Kidney (tissue), 14 donors: ENCODE results near the gene RPS6KB2. TPM values are rescaled to one million over a fixed set of nuclear protein-coding genes. Genes with fewer than 3 reads are reported as not detected.

Experiments used
- DNase-seq, 5 donors: peaks; one replicate each; pipeline ENCODE4 v3.0.0-alpha.2; 2013 to 2020
- FAIRE-seq: peaks from 2 replicates; lab custom pipeline; 2012; peaks lifted over from hg19 to GRCh38; lab: Jason Lieb, UNC
- H3K27ac ChIP-seq, 2 donors: one replicate each; pipeline ENCODE4 v1.7.0; 2013; ENCODE audit warnings: low read depth in 2 of 2, low read length in 2 of 2, inconsistent platforms in 1 of 2
- H3K27me3 ChIP-seq: one replicate; pipeline ENCODE4 v1.7.1; 2013; ENCODE audit warnings: low read length, inconsistent platforms; ENCODE audit not compliant: control insufficient read depth, insufficient read depth
- H3K36me3 ChIP-seq, 3 donors: one replicate each; pipeline versions ENCODE4 v1.7.0 to v1.7.1; 2013; ENCODE audit warnings: low read length in 3 of 3, control low read depth in 1 of 3, inconsistent platforms in 1 of 3; ENCODE audit not compliant: insufficient read depth in 3 of 3, control insufficient read depth in 2 of 3
- H3K4me1 ChIP-seq, 3 donors: one replicate each; pipeline versions ENCODE4 v1.7.0 to v1.7.1; 2013; ENCODE audit warnings: low read length in 3 of 3, inconsistent platforms in 1 of 3, low read depth in 1 of 3; ENCODE audit not compliant: control insufficient read depth in 2 of 3, insufficient read depth in 2 of 3
- H3K4me3 ChIP-seq, 3 donors: one replicate each; pipeline versions ENCODE4 v1.7.0 to v1.8.1; 2013; ENCODE audit warnings: low read length in 3 of 3, control low read depth in 1 of 3, inconsistent platforms in 1 of 3
- H3K9ac ChIP-seq, 3 donors: one replicate each; pipeline versions ENCODE4 v1.7.0 to v1.7.1; 2013; ENCODE audit warnings: low read length in 3 of 3, control low read depth in 1 of 3, inconsistent platforms in 1 of 3
- H3K9me3 ChIP-seq, 3 donors: one replicate each; pipeline versions ENCODE4 v1.7.0 to v1.7.1; 2013; ENCODE audit warnings: low read length in 3 of 3, control low read depth in 1 of 3, inconsistent platforms in 1 of 3; ENCODE audit not compliant: control insufficient read depth in 2 of 3, insufficient read depth in 1 of 3
- CTCF ChIP-seq: IDR thresholded peaks from 3 replicates; pipeline ENCODE4 v1.5.1; 2012; ENCODE audit warnings: mild to moderate bottlenecking, moderate library complexity, borderline replicate concordance; ENCODE audit not compliant: insufficient read depth; ENCODE audit errors: extremely low read depth
- intact Hi-C: fragments of 100-400 bp; cut with DNase I; formaldehyde crosslinking; loops from one replicate; pipeline ENCODE4 v1.11.1; 2022
- polyA plus RNA-seq: library from polyadenylated mRNA; stranded (reverse); fragments of 350-450 nt; fragmentation: Illumina TruSeq; extraction: RNeasy Lipid Tissue Mini Kit (QIAGEN cat#74804); gene quantifications from one replicate; pipeline ENCODE4 v1.2.3, GENCODE V29; 2014; ENCODE audit warnings: low read depth, low replicate concordance; ENCODE audit not compliant: insufficient read depth
- total RNA-seq: library from RNA; stranded (reverse); fragmentation: NEBNext Ultra II Directional; extraction: Animal tissue kit (Norgen Biotek cat#: 25700); gene quantifications from one replicate; pipeline ENCODE4 v1.2.1, GENCODE V29; 2021
- donor health status: control.
- donor health status: control.
- donor health status: control.
- donor health status: control.
- donor health status: control.
- donor health status: DM: yes; HTN: yes; CAD: no.
- donor health status: Normal renal cell carcinoma (clear cell type).

The RPS6KB2 gene
- total and polyA plus RNA-seq, 2 donors from 2014 or later = 41.3 to 45.4 TPM

- no peak for FAIRE-seq
- Histone ChIP-seq H3K9me3 (no peaks in the 10 kb centered on the region), H3K9ac (no peak overlapping the region), H3K36me3 (peaks cover 0 to 13% (median 2%) of the 10 kb centered on the region in 3 donors), H3K27ac (no peak overlapping the region), H3K4me3 (no peak overlapping the region), H3K27me3 (no peaks in the 10 kb centered on the region), H3K4me1 (peaks cover 0 to 10% (median 4%) of the 10 kb centered on the region in 3 donors)
- TF ChIP-seq CTCF = no peak
- intact Hi-C loops = no loop called here
- no peak for DNase-seq
Observed at GRCh38 chr11:67393437-67393836, 34.9 kb upstream of the RPS6KB2 start.

- no peaks in the 10 kb centered on the region for H3K9me3 ChIP-seq
- intact Hi-C loops = no loop called here
- FAIRE-seq = no peak
- peaks cover 0 to 10% (median 4%) of the 10 kb centered on the region in 3 donors for H3K4me1 ChIP-seq
- H3K36me3 ChIP-seq = peaks cover 0 to 15% (median 2%) of the 10 kb centered on the region in 3 donors
- H3K27ac ChIP-seq = no peak overlapping the region
- DNase-seq = no peak
- H3K9ac ChIP-seq = no peak overlapping the region
- TF ChIP-seq CTCF = no peak
- no peaks in the 10 kb centered on the region for H3K27me3 ChIP-seq
- no peak overlapping the region for H3K4me3 ChIP-seq
Observed at GRCh38 chr11:67393990-67394389, 34.3 kb upstream of the RPS6KB2 start.

- no peak for TF ChIP-seq CTCF
- peaks cover 0 to 19% (median 5%) of the 10 kb centered on the region in 3 donors for H3K4me1 ChIP-seq
- no peak overlapping the region for H3K4me3 ChIP-seq
- no peaks in the 10 kb centered on the region for H3K9me3 ChIP-seq
- FAIRE-seq = no peak
- intact Hi-C loops = no loop called here
- H3K9ac ChIP-seq = no peak overlapping the region
- no peak for DNase-seq
- no peak overlapping the region for H3K27ac ChIP-seq
- H3K36me3 ChIP-seq = peaks cover 0 to 19% (median 2%) of the 10 kb centered on the region in 3 donors
- no peaks in the 10 kb centered on the region for H3K27me3 ChIP-seq
Observed at GRCh38 chr11:67395555-67396258, 32.6 kb upstream of the RPS6KB2 start.
